EH (cell line): ENCODE data around the gene HNRNPH2.

Experiments used
- DNase-seq: peaks from one replicate; pipeline ENCODE4 v3.0.0-alpha.2; 2015; ENCODE audit warnings: low read depth

Gene HNRNPH2

GRCh38 chrX:101462892-101463291 is 54.9 kb downstream of the HNRNPH2 start:
- DNase-seq: peak; percentile 41
